Mesothelial cell of epicardium (in vitro differentiated cells): ENCODE measurements around the gene GPSM1. TPM values are rescaled to one million over a fixed set of nuclear protein-coding genes. Genes with fewer than 3 reads are reported as not detected.

Experiments
- DNase-seq, 2 experiments: peaks; one replicate each; pipeline ENCODE4 v3.0.0; 2021; ENCODE audit warnings: low spot score in 2 of 2; ENCODE audit not compliant: unreplicated experiment in 2 of 2
- H3K27ac Mint-ChIP-seq: 2 replicates; pipeline ENCODE4 v1.8.0; 2021; ENCODE audit warnings: mixed read lengths
- H3K27me3 Mint-ChIP-seq: 2 replicates; pipeline ENCODE4 v1.8.0; 2021; ENCODE audit warnings: low read depth, mixed read lengths
- H3K36me3 Mint-ChIP-seq: 2 replicates; pipeline ENCODE4 v1.8.0; 2021; ENCODE audit warnings: mixed read lengths
- H3K4me1 Mint-ChIP-seq: 2 replicates; pipeline ENCODE4 v1.8.0; 2021; ENCODE audit warnings: mixed read lengths
- H3K4me3 Mint-ChIP-seq: 2 replicates; pipeline ENCODE4 v1.8.0; 2021; ENCODE audit warnings: mild to moderate bottlenecking, moderate library complexity, mixed read lengths
- H3K9me3 Mint-ChIP-seq: 2 replicates; pipeline ENCODE4 v1.8.0; 2021; ENCODE audit warnings: mixed read lengths
- total RNA-seq: library from RNA; stranded (reverse); gene quantifications from 3 replicates; pipeline ENCODE4 v1.2.1, GENCODE V29; 2021
- TF ChIP-seq, protein P1 (sequence below): fragments of 200-600 bp; sonication (generic); IDR thresholded peaks from one replicate; pipeline ENCODE4 v1.5.0; 2021; ENCODE audit warnings: antibody characterized with exemption; ENCODE audit not compliant: unreplicated experiment

GPSM1 gene
- total RNA-seq, 1 donor from 2014 or later, result 102 TPM

DNA sequence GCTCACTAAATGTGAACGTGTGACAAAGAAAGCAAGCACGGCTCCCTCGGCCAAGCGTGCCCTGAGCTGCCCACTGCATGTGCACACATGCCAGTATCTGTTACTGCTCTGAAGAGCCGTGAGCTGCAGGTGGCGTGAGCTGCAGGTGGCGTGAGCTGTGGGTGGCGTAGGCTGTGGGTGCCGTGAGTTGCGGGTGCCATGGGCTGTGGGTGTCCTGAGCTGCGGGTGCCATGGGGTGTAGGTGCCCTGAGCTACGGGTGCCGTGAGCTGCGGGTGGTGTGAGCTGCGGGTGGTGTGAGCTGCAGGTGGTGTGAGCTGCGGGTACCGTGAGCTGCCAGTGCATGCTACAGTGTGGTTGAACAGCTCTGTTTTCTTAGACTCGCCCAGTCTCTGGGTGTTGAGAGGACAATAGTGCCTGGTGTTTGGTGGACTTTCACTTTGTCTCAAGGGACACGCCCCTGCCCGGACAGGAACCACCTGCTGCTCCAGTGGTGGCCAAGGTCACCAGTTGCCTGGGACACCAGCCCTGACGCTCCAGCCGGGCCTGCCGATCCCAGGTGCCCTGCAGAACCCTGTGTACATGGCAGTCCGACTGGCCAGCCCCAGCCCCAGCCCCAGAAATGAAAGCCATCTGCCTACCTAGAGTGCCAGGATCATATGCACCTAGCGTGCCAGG, 30.2 kb upstream of the GPSM1 start:
- no peak overlapping the region for H3K27ac Mint-ChIP-seq
- H3K9me3 Mint-ChIP-seq, result no peaks in the 10 kb centered on the region
- TF ChIP-seq, protein P1, sequence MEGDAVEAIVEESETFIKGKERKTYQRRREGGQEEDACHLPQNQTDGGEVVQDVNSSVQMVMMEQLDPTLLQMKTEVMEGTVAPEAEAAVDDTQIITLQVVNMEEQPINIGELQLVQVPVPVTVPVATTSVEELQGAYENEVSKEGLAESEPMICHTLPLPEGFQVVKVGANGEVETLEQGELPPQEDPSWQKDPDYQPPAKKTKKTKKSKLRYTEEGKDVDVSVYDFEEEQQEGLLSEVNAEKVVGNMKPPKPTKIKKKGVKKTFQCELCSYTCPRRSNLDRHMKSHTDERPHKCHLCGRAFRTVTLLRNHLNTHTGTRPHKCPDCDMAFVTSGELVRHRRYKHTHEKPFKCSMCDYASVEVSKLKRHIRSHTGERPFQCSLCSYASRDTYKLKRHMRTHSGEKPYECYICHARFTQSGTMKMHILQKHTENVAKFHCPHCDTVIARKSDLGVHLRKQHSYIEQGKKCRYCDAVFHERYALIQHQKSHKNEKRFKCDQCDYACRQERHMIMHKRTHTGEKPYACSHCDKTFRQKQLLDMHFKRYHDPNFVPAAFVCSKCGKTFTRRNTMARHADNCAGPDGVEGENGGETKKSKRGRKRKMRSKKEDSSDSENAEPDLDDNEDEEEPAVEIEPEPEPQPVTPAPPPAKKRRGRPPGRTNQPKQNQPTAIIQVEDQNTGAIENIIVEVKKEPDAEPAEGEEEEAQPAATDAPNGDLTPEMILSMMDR, result no peak
- no peak for DNase-seq
- peaks cover 2% of the 10 kb centered on the region for H3K27me3 Mint-ChIP-seq
- no peak overlapping the region for H3K4me3 Mint-ChIP-seq
- no peaks in the 10 kb centered on the region for H3K36me3 Mint-ChIP-seq
- H3K4me1 Mint-ChIP-seq, result no peaks in the 10 kb centered on the region

DNA sequence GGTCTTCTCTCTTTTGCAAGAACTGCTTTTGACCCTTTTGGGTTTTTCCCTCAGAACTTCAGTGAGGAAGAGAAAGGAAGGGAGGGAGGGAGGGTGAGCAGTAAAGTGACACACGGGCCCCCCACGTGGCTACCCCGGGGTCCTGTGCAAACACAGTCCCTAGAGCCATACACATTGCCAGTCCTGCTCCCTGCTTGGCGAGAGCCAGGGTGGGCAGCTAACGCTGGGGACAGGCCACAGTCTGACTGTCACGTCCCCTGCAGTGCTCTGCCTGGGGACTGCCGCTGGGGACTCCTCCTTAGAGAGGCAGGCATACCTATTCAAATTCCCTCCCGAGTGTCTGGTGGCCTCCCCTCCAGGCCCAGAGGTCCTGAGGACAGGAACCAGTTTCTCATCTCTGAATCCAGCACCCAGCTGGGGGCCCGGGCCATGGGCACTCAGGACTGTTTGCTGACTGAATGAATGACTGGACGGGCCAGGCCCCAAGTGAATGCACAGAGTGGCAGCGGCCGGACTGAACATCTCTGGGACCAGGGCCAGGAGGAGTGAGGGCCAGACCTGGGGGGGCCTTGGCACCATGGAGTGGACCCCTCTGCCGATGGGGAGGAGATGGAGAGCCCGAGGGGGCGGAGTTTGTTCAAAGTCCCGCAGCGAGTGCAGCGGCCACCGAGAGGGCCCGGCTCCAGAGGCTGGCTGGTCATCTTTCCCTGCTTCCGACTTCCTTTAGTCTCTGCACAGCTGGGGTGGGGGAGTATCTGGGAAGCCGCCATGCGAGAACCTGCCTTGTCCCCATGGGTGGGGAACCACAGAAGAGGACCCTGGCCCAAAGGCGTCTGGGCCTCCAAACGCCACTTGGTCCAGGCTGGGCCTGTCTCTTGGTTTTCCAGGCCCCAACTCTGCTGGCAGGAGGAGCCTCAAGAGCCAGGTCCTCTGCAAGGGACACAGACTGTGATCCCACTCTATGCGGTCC, 29.3 kb upstream of the GPSM1 start:
- DNase-seq, result no peak
- H3K4me1 Mint-ChIP-seq, result no peaks in the 10 kb centered on the region
- H3K27me3 Mint-ChIP-seq, result peaks cover 2% of the 10 kb centered on the region
- no peaks in the 10 kb centered on the region for H3K36me3 Mint-ChIP-seq
- no peak overlapping the region for H3K4me3 Mint-ChIP-seq
- H3K9me3 Mint-ChIP-seq, result no peaks in the 10 kb centered on the region
- TF ChIP-seq, protein P1, result no peak
- H3K27ac Mint-ChIP-seq, result no peak overlapping the region

DNA sequence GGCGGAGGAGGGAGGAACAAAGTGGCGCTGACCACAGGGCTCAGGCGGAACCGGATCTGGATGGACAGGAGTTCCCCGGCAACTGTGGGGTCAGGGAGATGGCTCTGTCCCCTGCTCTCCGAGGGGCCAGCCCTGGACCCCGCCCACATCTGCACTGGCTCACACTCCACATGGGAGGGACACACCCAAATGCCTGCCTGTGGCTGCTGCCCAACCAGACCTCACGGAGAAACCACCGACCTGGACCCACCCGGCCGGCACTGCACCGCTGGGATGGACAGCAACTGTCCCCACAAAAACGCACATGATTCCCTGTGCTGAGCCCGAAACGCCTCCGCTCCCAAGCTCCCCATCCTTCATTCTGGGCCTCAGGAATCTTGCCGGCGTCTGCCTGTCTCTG, 28.2 kb upstream of the GPSM1 start:
- H3K27me3 Mint-ChIP-seq, result peaks cover 2% of the 10 kb centered on the region
- no peaks in the 10 kb centered on the region for H3K36me3 Mint-ChIP-seq
- no peak overlapping the region for H3K27ac Mint-ChIP-seq

DNA sequence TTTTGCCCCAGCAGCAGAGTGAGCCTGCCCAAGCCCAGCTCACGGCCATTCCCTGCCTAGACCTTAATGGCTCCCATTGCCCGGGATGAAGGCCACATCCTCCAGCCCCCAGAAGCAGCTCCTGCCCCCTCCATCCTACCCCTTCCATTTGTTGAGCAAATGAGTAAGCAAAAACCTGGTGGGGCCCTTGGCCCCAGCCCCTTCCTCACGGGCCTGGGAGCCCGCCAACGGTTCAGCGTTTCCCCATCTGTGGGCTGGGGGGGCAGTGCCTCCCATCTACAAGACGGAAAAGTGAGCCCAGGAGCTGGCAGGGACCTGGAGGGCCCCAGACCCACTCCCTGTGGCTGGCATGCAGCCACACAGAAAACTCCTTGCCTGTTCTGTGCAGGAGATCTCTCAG, 27.8 kb upstream of the GPSM1 start:
- Mint-ChIP-seq H3K27ac (no peak overlapping the region), H3K4me1 (no peaks in the 10 kb centered on the region), H3K27me3 (peaks cover 2% of the 10 kb centered on the region), H3K36me3 (no peaks in the 10 kb centered on the region), H3K9me3 (no peaks in the 10 kb centered on the region), H3K4me3 (no peak overlapping the region)
- TF ChIP-seq, protein P1, result no peak
- DNase-seq, result no peak

More for the DNA sequence above, 28.2 kb upstream of the GPSM1 start:
- no peak overlapping the region for H3K4me3 Mint-ChIP-seq
- H3K4me1 Mint-ChIP-seq, result no peaks in the 10 kb centered on the region
- DNase-seq, result no peak
- TF ChIP-seq, protein P1, result no peak
- no peaks in the 10 kb centered on the region for H3K9me3 Mint-ChIP-seq

DNA sequence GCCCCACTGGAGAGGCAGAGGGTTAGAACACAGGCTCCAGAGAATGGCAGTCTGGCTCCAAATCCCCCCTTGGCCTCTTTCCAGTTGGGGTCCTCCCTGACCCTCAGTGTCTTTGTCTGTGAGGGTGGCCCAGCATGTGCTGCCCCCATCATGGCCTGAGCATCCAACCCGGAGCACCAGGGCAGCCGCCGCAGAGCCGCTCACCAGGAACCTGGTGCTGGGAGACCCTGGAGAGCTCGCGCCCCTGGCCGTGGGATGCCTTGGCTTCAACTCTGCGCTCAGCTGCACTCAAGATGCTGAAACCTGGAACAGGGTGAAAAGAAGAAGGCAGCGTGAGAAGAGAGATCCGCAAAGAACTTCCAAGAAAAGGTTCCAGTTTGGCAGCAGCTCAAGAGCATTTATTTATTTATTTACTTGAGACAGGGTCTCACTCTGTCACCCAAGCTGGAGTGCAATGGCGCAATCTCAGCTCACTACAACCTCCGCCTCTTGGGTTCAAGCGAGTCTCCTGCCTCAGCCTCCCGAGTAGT, 27.3 kb upstream of the GPSM1 start:
- TF ChIP-seq, protein P1, result no peak
- H3K4me3 Mint-ChIP-seq, result no peak overlapping the region
- H3K27ac Mint-ChIP-seq, result no peak overlapping the region
- DNase-seq, result no peak
- H3K4me1 Mint-ChIP-seq, result no peaks in the 10 kb centered on the region
- no peaks in the 10 kb centered on the region for H3K9me3 Mint-ChIP-seq
- H3K36me3 Mint-ChIP-seq, result no peaks in the 10 kb centered on the region
- H3K27me3 Mint-ChIP-seq, result peaks cover 2% of the 10 kb centered on the region
